GM18907 (cell line): Measurements from ENCODE around the gene GYPE.
"Not testable (repeated sequence)": the region's sequence is repeated elsewhere in the genome, so short reads cannot be mapped to it uniquely, and the experiment has no call there.

Source experiments
- ATAC-seq: cut with Tn5 transposase; IDR thresholded peaks from one replicate; pipeline ENCODE4 v1.9.1; 2021; ENCODE audit warnings: mild to moderate bottlenecking, moderate library complexity; ENCODE audit not compliant: unreplicated experiment

Gene GYPE

GRCh38 chr4:143870523-143871268 is 34.7 kb downstream of the GYPE start:
- ATAC-seq = not testable (repeated sequence)

- ATAC-seq = not testable (repeated sequence)
These were observed 35.4 kb downstream of the GYPE start for GRCh38 chr4:143869925-143870324.

GRCh38 chr4:143862716-143863115 is 42.6 kb downstream of the GYPE start:
- ATAC-seq = not testable (repeated sequence)

- ATAC-seq = no peak
These were observed 46.9 kb downstream of the GYPE start for GRCh38 chr4:143858456-143858855.

- ATAC-seq = not testable (repeated sequence)
These were observed 47.7 kb downstream of the GYPE start for GRCh38 chr4:143857391-143858336.

GRCh38 chr4:143856017-143856557 is 49.3 kb downstream of the GYPE start:
- not testable (repeated sequence) for ATAC-seq

GRCh38 chr4:143854645-143855044 is 50.7 kb downstream of the GYPE start:
- ATAC-seq = not testable (repeated sequence)

- not testable (repeated sequence) for ATAC-seq
These were observed 56.1 kb downstream of the GYPE start for GRCh38 chr4:143849296-143849695.

- not testable (repeated sequence) for ATAC-seq
These were observed 61.9 kb downstream of the GYPE start for GRCh38 chr4:143843506-143843832.

GRCh38 chr4:143842624-143843505 is 62.5 kb downstream of the GYPE start:
- ATAC-seq = not testable (repeated sequence)

- ATAC-seq = not testable (repeated sequence)
These were observed 65.9 kb downstream of the GYPE start for GRCh38 chr4:143839413-143839812.

GRCh38 chr4:143834196-143834595 is 71.2 kb downstream of the GYPE start:
- ATAC-seq = not testable (repeated sequence)

GRCh38 chr4:143833676-143834075 is 71.7 kb downstream of the GYPE start:
- not testable (repeated sequence) for ATAC-seq

- not testable (repeated sequence) for ATAC-seq
These were observed 74.8 kb downstream of the GYPE start for GRCh38 chr4:143830576-143830975.

GRCh38 chr4:143829239-143829620 is 76.1 kb downstream of the GYPE start:
- ATAC-seq = not testable (repeated sequence)
